OCI-LY3 (cell line): Measurements from ENCODE around the gene RSAD1.
"Not testable (repeated sequence)": the region's sequence is repeated elsewhere in the genome, so short reads cannot be mapped to it uniquely, and the experiment has no call there.

ENCODE experiments used
- H2AFZ ChIP-seq: fragments of 200-600, 300-600 bp; shearing (Covaris generic); 2 replicates; pipeline ENCODE4 v1.6.0; 2014; ENCODE audit warnings: antibody characterized with exemption, low read depth, low read length
- H3K27ac ChIP-seq: fragments of 200-600, 300-600 bp; sonication (generic); 2 replicates; pipeline ENCODE4 v1.5.1; 2014; ENCODE audit warnings: mild to moderate bottlenecking, low read length, moderate library complexity, mixed read lengths
- H3K27me3 ChIP-seq: fragments of 200-600, 300-600 bp; sonication (generic); 2 replicates; pipeline ENCODE4 v1.6.1; 2014; ENCODE audit warnings: low read depth, low read length, mixed read lengths
- H3K36me3 ChIP-seq: fragments of 200-600, 300-600 bp; sonication (generic); replicated peaks from 2 replicates; pipeline ENCODE3; 2014; ENCODE audit warnings: low read depth, low read length, mixed read lengths
- H3K4me1 ChIP-seq: fragments of 300-600, 200-600 bp; sonication (generic); 2 replicates; pipeline ENCODE4 v1.6.1; 2014; ENCODE audit warnings: low read length, mixed read lengths
- H3K4me2 ChIP-seq: fragments of 200-600, 300-600 bp; sonication (generic); 2 replicates; pipeline ENCODE4 v1.6.1; 2014; ENCODE audit warnings: low read length, mixed read lengths
- H3K4me3 ChIP-seq: fragments of 300-600, 200-600 bp; sonication (generic); 2 replicates; pipeline ENCODE4 v1.5.1; 2014; ENCODE audit warnings: antibody characterized with exemption, mild to moderate bottlenecking, low read length, moderate library complexity
- H3K79me2 ChIP-seq: fragments of 300-600, 200-600 bp; shearing (Covaris generic); 2 replicates; pipeline ENCODE4 v1.6.1; 2014; ENCODE audit warnings: mild to moderate bottlenecking, low read length, mixed read lengths
- H3K9ac ChIP-seq: fragments of 300-600, 200-600 bp; shearing (Covaris generic); 2 replicates; pipeline ENCODE4 v1.6.0; 2014; ENCODE audit warnings: mild to moderate bottlenecking, low read length, moderate library complexity
- H3K9me3 ChIP-seq: fragments of 200-600, 300-600 bp; shearing (Covaris generic); 2 replicates; pipeline ENCODE4 v1.6.1; 2014; ENCODE audit warnings: low read length, mixed read lengths; ENCODE audit not compliant: insufficient read depth
- H4K20me1 ChIP-seq: fragments of 200-600, 300-600 bp; sonication (generic); 2 replicates; pipeline ENCODE4 v1.6.1; 2016; ENCODE audit warnings: low read length, mixed read lengths; ENCODE audit not compliant: insufficient read depth
- EZH2phosphoT487 ChIP-seq: fragments of 200-600 bp; shearing (Covaris generic); IDR thresholded peaks from 2 replicates; pipeline ENCODE4 v1.6.1; 2018; ENCODE audit warnings: antibody characterized with exemption, mixed run types, low read depth
- TF ChIP-seq, protein P1 (sequence below): fragments of 200-600, 300-600 bp; sonication (generic); IDR thresholded peaks from 2 replicates; pipeline ENCODE4 v1.5.1; 2014; ENCODE audit warnings: antibody characterized with exemption, low read length, low read depth

The RSAD1 gene

DNA sequence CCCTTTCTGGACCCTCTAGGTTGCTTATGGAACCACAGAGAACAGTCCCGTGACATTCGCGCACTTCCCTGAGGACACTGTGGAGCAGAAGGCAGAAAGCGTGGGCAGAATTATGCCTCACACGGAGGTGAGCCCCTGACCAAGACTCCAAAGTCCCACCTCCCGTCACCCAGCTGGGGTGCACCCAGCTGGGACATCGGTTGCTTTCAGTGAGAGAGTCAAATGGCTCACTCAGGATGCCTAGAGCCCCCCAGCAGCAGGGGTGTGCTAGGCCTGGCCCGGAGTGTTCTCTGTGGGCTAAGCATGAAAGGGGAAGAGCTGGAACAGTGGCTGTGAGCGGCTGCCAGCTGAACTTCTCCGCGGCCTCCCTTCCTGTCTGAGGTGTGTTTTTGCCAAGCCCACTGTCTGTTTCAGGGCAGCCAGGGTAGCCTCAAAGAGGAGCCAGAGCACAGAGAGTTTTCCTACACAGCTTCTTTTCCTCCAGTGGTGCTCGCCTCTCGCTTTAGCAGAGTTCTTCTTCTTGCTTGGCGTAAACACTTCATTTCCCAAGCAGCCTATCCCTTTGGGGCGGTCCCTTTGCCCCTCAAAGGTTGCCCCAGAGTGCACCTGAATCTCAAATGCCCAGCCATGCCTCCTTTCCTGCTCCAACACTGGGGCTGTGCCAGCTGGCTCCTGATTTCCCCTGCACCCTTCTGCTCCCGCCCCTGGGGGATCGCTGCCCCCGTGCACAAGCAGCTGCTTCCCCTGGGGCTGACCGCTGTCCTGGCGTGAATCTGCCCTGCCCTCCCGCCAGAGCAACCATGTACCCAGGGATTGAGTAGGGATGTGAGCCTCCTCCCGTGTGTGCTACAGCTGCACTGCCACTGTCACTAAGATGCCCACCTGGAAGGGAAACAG, 7.4 kb upstream of the RSAD1 start:
- no peaks in the 10 kb centered on the region for H3K27me3 ChIP-seq
- H3K36me3 ChIP-seq, result no peaks in the 10 kb centered on the region
- H3K4me2 ChIP-seq, result no peak overlapping the region

DNA sequence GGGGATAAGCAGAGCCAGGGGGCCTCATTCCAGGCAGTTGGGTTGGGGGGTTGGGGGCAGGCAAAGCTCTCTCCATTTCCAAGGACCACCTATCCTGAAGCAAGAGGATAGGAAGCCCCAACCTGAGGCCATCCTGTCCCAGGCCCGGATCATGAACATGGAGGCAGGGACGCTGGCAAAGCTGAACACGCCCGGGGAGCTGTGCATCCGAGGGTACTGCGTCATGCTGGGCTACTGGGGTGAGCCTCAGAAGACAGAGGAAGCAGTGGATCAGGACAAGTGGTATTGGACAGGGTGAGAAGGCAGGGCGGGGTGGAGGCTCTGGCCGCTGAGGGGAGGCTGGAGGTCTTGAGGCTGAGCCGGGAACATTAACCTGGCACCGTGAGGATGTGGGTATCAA, 6.4 kb upstream of the RSAD1 start:
- Histone ChIP-seq H3K4me1 (no peaks in the 10 kb centered on the region), H3K9me3 (no peaks in the 10 kb centered on the region), H4K20me1 (no peaks in the 10 kb centered on the region), H3K36me3 (no peaks in the 10 kb centered on the region), H3K9ac (no peak overlapping the region), H3K27me3 (no peaks in the 10 kb centered on the region), H2AFZ (no peak overlapping the region), H3K4me3 (no peak overlapping the region), H3K79me2 (no peaks in the 10 kb centered on the region), H3K4me2 (no peak overlapping the region), H3K27ac (no peak overlapping the region)
- TF ChIP-seq EZH2phosphoT487, result no peak
- TF ChIP-seq, protein P1, sequence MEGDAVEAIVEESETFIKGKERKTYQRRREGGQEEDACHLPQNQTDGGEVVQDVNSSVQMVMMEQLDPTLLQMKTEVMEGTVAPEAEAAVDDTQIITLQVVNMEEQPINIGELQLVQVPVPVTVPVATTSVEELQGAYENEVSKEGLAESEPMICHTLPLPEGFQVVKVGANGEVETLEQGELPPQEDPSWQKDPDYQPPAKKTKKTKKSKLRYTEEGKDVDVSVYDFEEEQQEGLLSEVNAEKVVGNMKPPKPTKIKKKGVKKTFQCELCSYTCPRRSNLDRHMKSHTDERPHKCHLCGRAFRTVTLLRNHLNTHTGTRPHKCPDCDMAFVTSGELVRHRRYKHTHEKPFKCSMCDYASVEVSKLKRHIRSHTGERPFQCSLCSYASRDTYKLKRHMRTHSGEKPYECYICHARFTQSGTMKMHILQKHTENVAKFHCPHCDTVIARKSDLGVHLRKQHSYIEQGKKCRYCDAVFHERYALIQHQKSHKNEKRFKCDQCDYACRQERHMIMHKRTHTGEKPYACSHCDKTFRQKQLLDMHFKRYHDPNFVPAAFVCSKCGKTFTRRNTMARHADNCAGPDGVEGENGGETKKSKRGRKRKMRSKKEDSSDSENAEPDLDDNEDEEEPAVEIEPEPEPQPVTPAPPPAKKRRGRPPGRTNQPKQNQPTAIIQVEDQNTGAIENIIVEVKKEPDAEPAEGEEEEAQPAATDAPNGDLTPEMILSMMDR, result no peak

More for the DNA sequence above, 7.4 kb upstream of the RSAD1 start:
- H3K27ac ChIP-seq, result no peak overlapping the region
- no peak overlapping the region for H2AFZ ChIP-seq
- H4K20me1 ChIP-seq, result no peaks in the 10 kb centered on the region
- no peaks in the 10 kb centered on the region for H3K9me3 ChIP-seq
- H3K79me2 ChIP-seq, result no peaks in the 10 kb centered on the region
- no peak overlapping the region for H3K9ac ChIP-seq
- no peak overlapping the region for H3K4me3 ChIP-seq
- no peak for TF ChIP-seq EZH2phosphoT487
- TF ChIP-seq, protein P1, result no peak
- no peaks in the 10 kb centered on the region for H3K4me1 ChIP-seq

DNA sequence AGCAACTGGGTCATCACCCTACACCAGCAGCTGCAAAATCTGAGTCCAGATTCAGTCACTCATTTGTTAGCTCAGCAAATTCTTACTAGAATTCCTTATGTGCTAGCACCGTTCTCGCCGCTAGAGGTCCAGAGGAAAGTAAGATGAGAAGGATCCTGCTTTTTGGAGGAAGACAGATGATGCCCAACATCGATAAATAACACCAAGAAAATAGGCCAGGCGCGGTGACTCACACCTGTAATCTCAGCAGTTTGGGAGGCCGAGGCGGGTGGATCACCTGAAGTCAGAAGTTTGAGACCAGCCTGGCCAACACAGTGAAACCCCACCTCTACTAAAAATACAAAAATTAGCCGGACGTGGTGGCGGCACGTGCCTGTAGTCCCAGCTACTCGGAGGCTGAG, 5.9 kb upstream of the RSAD1 start:
- not testable (repeated sequence) for H3K27me3 ChIP-seq

DNA sequence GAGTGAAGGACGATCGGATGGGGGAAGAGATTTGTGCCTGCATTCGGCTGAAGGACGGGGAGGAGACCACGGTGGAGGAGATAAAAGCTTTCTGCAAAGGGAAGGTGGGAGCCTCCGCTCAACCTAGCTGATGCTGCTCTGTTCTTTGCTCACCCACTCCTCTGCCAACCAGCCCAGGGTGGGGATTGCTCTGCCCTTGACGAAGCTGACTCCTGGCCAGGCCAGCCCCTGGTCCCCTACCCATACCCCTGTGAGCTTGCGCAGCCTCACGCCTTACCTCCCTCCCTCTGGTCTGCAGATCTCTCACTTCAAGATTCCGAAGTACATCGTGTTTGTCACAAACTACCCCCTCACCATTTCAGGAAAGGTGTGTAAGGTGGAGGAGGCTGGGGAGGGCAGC, 4.8 kb upstream of the RSAD1 start:
- Histone ChIP-seq H3K9me3 (no peaks in the 10 kb centered on the region), H3K27ac (no peak overlapping the region), H3K4me1 (peaks cover 10% of the 10 kb centered on the region; the same call in 1 of the 2 replicates), H2AFZ (no peak overlapping the region), H3K9ac (no peak overlapping the region), H3K4me2 (no peak overlapping the region), H3K27me3 (no peaks in the 10 kb centered on the region), H3K36me3 (no peaks in the 10 kb centered on the region), H3K4me3 (no peak overlapping the region), H3K79me2 (no peaks in the 10 kb centered on the region), H4K20me1 (no peaks in the 10 kb centered on the region)
- TF ChIP-seq, protein P1, result no peak
- TF ChIP-seq EZH2phosphoT487, result no peak

More for the DNA sequence above, 5.9 kb upstream of the RSAD1 start:
- not testable (repeated sequence) for H3K4me3 ChIP-seq, H3K79me2 ChIP-seq, H3K4me1 ChIP-seq, H3K9ac ChIP-seq, H2AFZ ChIP-seq, H3K9me3 ChIP-seq, H3K27ac ChIP-seq, H3K4me2 ChIP-seq, H3K36me3 ChIP-seq, H4K20me1 ChIP-seq
